Stimulated activated CD4-positive, alpha-beta T cell treated with anti-CD3 and anti-CD28 coated beads, Interleukin-15, amount 100 ng/mL, for 48 hours (primary cell): ENCODE measurements around the gene TLK2.
"Not testable (repeated sequence)": the region's sequence is repeated elsewhere in the genome, so short reads cannot be mapped to it uniquely, and the experiment has no call there.

Experiments
- DNase-seq, 2 donors: peaks; one replicate each; pipeline ENCODE4 v3.0.0-alpha.2; 2020; ENCODE audit warnings: low read depth in 2 of 2

Gene TLK2

DNA sequence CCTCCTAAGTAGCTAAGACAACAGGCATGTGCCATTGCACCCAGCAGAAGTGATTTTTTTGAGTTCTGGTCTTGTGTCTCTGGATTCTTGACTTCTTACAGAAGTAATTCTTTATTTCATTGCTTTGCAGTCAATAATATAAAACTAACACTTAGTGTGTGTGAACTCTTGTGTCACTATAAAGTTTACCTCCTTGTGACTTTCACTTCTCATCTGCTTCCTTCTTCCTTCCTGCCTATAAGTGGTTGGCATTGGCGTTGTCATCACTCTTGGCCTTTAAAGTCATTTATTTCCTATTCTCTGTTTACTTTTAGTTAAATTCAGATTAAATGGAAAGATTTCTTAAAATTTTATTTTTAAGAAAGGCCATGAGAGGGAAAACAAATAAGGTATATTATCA lies 12.4 kb downstream of the TLK2 start:
- DNase-seq: not testable (repeated sequence)

DNA sequence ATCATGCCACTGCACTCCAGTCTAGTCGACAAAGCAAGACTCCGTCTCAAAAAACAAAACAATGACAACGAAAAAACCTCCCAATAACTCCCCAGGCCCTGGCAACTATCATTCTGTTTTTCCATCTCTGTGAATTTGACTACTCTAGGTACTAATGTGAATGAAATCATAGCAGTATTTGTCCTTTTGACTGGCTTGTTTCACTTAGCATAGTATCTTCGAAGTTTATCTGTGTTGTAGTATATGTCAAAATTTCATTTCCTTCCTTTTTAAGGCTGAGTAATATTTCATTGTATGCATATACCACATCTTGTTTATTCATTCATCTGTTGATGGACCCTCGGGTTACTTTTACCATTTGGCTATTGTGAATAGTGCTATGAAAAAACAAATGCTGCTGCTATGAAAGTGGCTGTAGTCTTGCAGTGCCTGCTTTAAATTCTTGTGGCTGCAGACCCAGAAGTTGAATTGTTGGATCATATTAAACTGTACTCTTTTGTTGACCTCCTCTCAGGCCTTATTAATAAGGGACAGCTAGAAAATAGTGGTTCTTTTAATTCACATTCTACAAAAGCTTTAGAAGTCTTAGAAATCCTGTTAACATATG lies 14.5 kb downstream of the TLK2 start:
- not testable (repeated sequence) for DNase-seq

DNA sequence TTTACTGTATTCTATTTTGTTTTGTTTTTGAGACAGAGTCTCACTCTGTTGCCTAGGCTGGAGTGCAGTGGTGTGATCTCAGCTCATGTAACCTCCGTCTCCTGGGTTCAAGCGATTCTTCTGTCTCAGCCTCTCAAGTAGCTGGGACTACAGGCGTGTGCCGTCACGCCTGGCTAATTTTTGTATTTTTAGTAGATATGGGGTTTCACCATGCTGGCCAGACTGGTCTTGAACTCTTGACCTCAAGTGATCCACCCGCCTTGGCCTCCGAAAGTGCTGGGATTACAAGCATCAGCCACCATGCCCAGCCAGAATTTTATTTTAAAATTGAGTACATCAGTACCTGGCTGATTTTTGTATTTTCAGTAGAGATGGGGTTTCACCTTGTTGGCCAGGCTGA lies 15.4 kb downstream of the TLK2 start:
- not testable (repeated sequence) for DNase-seq

DNA sequence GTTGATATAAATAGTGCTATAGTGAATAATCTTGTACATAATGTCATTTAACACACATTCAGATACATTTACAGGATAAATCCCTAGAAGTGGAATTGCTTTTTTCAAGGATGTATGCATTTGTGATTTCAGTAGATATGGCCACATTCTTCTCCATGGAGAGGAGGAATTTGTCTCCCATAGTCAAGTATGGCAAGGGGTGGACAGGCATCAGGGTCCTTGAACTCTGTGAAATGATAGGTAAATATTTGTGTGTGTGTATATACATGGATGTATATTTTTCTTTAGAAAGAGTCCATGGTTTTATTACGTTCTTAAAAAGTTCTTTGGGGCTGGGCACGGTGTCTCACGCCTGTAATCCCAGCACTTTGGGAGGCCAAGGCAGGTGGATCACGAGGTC lies 17.7 kb downstream of the TLK2 start:
- DNase-seq: not testable (repeated sequence)

DNA sequence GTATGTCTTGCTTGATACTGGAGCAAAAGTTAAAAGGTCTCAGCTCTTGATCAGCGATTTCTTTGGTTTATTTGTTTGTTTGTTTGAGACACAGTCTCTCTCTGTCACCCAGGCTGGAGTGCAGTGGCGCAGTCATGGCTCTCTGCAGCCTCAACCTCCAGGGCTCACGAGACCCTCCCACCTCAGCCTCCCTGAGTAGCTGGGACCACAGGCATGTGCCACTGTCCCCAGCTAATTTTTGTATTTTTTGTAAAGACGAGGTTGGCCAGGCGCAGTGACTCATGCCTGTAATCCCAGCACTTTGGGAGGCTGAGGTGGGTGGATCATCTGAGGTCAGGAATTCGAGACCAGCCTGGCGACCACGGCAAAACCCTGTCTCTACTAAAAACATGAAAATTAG lies 20.2 kb downstream of the TLK2 start:
- DNase-seq: not testable (repeated sequence)

DNA sequence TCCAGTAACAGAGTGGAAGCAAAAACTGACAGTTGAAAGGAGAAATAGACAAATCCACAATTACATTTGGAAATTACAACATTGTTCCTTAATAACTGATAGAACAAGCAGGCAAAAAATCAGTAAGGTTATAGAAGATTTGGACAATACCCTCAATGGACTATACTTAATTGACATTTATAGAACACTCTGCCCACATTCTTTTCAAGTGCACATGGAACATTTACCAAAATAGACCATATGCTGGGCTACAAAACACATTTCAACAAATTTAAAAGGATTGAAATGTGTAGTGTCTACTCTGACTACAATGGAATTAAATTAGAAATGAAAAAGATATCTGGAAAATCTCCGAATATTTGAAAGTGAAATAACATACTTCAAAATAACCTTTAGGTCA lies 21.8 kb downstream of the TLK2 start:
- not testable (repeated sequence) for DNase-seq

DNA sequence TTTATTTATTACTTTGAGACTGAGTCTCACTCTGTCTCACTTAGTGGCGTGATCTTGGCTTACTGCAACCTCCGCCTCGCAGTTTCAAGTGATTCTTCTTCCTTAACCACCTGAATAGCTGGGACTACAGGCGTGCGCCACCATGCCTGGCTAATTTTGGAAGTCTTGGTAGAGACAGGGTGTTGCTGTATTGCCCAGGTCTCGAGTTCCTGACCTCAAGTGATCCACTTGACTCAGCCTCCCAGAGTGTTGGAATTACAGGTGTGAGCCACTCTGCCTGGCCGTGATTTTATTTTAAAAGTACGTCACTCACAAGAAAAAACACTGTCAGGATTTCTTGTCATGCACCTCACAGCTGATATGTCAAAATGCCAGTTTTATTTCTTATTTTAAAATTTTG lies 26.2 kb downstream of the TLK2 start:
- DNase-seq: not testable (repeated sequence)

DNA sequence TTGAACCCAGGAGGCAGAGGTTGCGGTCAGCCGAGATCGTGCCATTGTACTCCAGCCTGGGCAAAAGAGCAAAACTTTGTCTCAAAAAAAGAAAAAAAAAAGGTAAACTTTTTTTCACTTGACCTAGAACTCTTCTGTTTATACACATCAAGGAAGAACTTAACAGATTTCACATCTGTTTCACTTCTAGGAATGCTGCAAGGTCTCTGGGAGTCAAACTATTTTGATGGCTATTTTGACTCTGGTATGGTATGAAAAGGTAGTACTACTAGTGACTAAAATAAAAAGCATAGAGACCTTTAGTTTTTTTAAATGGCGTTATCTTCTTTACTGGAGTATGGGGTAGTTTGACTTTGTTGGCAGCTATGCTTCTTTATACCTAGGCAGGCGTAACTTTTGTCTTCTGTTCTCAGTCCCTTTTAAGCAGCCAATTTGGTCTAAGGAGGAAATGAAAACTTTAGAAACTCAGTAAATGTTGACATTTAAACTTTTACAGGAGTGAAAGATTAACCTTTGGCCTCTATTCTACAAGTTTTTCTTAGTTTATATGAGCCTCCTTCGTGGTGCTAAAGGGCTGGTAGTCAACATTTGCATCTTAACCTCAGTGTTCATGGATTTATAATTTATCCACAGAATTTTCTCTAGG lies 28.7 kb downstream of the TLK2 start:
- DNase-seq: not testable (repeated sequence)

DNA sequence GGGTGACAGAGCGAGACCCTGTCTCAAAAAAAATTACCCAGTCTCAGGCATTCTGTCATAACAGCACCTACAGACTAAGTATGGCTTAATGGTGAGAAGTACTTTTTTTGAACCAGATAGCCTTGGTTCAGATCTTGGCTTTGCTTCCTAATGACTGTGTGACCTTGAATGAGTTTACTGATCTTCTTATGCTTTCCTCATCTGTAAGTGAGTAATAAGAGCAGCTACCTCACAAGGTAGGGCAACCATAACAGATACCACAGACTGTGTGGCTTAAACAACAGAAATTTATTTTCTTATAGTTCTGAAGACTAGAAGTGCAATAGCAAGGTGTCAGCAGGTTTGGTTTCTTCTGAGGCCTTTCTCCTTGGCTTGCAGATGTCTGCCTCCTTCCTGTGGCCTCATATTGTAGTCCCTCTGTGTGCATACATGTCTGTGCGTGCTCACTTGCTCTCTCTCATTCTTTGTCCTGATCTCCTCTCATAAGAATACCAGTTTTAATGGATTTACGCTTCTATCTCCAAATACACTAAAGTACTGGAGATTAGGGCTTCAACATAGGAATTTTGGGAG lies 31.7 kb downstream of the TLK2 start:
- DNase-seq: not testable (repeated sequence)

DNA sequence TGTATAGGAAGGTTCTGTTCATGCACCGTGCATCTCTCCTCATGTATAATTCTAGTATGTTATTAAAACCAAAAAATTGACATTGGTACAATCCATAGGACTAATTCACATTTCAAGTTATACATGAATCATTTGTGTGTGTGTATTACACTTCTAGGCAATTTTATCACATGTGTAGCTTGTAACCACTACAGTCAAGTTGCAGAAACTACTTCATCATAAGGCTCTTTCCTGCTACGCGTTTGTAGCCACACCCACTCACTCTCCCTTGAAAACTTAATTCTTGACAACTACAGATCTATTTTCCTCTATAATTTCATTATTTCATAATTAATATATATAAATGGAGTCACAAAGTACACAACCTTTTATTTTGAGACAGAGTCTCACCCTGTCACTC lies 32.4 kb downstream of the TLK2 start:
- DNase-seq: not testable (repeated sequence)

DNA sequence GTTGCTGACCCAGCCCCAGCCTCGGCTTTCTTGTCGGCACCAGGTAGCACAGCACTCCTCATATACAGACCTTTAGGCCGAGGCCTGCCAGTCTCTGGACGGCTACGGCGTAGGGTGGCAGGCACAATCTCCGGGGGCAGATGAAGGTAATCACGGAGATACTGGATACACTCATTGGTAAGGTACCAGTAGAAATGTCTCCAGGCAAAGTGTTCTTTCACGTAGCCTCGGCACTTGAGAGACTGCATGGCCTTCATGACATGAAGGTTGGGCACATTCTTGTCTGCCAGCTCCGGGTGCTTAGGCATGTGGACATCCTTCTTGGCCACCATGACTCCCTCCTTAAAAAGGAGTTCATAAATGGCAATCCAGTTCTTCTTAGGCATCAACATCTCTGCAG lies 37.8 kb downstream of the TLK2 start:
- not testable (repeated sequence) for DNase-seq

DNA sequence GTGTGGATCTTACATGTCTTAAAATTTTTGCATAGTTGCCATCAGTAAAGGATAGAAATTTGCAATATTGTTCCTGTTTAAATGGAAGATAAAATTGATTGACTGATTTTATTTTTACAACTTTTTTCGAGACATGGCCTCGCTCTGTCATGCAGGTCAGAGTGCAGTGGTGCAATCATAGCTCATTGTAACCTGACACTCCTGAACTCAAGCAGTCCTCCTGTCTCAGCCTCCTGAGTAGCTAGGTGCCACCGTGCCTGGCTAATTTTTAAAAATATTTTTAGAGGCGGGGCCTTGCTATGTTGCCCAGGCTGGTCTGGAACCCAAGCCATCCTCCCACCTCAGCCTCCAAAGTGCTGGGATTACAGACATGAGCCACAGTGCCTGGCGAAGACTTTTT lies 42.7 kb downstream of the TLK2 start:
- not testable (repeated sequence) for DNase-seq

DNA sequence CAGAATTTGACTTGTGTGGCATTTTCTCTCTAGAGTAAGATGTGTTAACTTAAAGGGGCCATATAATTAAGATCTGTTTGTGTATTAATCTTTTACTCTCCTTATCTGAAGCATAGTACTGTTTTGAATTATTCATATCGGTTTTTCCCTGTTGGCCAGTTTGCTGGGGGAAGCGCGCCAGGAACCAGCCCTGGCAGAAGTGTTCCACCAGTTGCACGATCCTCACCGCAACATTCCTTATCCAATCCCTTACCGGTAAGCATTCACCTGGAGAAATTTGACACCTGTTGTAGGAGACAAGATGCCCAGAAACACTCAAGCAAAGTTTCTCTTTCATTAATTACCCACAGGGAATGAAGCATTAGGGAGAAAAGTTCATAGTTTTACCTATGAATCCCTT lies 45.5 kb downstream of the TLK2 start:
- DNase-seq: not testable (repeated sequence)

DNA sequence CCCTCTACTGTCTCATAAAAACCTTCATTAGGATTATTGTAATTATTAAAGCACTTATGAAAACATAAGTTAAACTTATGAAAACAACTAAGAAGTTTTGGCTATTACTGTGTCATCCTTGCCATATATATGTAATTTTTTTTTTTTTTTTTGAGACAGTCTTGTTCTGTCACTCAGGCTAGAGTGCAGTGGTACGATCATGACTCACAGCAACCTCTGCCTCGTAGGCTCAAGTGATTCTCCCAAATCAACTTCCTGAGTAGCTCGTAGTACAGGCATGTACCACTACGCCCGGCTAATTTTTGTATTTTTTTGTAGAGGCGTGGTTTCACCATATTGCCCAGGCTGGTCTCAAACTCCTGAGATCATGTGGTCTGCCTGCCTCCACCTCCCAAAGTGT lies 46.7 kb downstream of the TLK2 start:
- DNase-seq: not testable (repeated sequence)

DNA sequence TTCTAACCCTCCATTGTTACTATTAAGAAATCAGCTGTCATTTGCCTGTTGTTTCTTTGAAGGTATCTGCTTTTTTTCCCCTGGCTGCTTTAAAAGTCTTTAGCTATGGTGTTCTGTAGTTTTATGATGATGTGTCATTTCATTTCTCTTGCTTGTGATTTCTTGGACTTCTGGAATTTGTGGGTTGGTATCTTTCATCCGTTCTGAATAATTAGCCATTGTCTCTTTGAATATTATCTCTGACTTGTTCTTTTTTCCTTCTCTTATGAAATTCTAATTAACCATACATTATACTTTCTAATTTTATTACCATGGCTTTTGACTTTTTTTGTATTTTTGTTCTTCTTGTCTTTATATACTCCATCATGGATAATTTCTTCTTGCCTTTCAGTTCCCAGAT lies 52.3 kb downstream of the TLK2 start:
- DNase-seq: not testable (repeated sequence)

DNA sequence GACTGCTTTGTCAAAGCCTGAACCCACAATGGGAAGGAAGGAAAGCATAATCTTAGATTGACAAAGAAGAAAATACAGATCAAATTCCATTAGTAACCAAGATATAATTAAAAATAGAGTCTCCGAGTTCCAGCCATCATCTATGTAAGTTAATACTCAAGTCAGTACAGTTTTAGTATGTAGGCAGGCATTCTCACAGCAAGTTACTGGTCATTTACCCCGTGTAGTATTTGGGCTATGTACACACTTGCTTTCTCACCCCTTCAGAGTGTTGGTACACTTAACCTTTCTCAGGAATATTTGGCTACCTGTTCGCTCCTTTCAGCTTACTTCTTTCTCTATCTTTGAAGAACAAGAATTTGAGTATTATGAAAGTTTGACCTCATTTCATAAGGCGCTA lies 57.9 kb downstream of the TLK2 start:
- not testable (repeated sequence) for DNase-seq

DNA sequence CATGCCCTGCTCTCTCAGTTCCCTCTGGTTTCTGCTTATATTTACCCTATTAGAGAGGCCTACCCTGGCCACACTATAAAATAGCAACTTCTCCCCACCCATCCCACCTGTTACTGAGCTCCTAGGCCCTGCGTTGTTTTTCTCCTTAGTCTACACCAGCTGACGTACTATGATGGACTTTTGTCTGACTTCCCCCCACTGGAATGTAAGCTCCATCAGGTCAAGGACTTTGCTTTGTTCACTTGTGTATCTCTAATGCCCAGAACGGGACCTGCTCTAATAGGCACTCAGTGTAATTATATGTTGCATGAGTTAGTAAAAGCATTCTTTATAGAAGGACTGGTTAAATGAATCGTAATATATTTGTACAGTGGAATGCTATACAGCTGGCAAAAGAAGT lies 62.4 kb downstream of the TLK2 start:
- not testable (repeated sequence) for DNase-seq

DNA sequence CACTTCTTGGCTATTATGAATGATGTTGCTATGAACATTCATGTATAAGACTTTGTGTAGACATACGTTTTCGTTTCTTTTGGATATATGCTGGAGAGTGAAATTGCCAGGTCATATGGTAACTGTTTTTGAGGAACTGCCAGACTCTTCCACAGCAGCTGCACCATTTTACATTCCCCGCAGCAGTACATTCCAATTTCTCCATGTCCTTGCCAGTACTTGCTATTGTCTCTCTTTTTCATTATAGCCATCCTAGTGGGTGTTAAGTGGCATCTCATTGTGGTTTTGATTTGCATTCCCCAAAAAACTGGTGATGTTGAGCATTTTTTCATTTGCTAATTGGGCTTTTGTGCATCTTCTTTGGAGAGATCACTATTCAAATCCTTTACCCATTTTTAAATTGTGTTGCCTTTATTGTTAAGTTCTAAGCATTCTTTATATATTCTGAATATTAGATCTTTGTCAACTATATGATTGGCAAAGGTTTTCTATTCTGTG lies 64.7 kb downstream of the TLK2 start:
- not testable (repeated sequence) for DNase-seq

DNA sequence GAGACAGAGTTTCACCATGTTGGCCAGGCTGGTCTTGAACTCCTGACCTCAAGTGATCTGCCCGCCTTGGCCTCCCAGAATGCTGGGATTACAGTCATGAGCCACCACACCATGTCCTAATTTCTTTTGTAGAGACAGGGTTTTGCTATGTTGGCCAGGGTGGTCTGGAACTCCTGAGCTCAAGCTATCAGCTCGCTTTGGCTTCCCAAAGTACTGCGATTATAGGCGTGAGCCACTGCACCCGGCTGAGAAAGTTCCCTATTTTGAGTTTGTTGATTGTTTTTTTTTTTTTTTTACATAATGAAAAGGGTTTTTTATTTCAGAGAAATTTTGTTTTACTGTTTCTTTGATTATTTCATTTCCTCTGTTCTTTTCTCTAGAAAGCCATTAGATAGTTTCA lies 67.4 kb downstream of the TLK2 start:
- DNase-seq: not testable (repeated sequence)

DNA sequence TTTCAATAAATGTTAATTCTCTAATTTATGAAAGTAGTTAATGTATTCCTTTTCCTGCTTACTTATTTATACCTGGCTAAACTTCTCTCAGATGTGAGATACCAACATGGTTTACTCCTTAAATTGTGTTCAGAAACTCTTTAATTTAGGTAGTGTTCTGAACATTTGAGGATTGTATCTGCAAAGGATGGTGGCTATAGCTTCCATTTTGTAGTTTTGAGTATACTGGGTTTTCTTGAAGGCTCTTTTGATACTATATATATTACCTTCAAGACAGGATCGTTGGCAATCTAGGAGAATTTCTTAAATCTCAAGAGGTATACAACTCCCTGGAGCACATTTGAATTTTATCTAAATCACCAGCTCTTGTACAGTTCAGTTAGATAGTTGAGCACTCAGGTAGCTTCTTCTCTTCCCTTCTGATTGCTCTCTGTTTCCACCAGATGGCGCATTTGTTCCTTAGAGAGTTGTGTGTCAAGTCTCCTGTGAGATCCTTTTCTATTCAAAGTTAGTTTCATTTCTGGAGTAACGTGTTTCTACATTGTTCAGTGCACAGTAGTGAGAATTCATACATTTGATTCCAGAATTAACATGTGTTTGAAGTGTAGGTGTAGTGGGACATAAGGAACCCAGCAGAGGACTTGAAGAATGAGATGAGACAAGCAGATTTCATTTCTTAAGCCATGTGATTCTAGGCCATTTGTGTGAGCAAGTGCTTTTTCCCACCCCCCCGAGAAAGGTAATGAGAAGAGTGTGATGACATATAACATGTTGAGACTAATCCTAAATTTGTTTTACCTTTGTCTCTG lies 74.4 kb downstream of the TLK2 start:
- not testable (repeated sequence) for DNase-seq

DNA sequence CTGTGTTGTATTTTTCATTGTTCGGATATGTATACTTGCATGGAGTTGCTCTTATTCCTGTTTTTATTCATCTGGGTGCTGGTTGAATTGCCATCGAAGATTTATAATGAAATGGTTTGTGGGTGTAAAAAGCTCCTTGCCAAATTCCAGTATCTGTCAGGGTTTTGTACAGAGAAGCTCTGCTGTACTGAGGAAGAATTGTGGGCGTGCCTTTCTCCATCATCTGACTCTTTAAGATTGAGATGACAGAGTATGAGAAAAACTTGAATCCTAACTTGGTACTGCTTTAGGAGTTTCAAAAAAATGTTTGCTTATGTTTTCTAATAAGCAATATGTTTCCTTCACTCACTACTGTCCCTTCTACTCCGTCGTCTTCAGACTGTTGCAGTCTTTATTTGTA lies 78.9 kb downstream of the TLK2 start:
- DNase-seq: not testable (repeated sequence)

DNA sequence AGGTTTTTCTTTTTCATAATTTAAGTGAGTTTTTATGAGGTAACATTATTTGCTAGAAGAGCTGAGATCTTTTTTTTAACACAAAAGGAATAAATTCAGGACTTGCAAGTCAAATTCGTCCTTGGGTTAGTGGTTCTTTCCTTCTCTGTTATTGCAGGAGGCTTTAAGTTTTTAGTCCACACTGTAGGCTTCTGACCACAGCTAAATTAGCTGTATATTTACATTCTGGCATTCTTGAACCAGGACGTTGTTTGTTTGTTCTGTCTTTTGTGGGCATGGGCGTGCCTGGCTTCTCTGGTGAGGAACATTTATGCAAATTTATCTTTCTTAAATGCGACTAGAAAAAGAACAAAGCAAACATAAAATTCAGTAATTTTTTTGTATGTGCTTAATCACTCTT lies 80.3 kb downstream of the TLK2 start:
- DNase-seq: not testable (repeated sequence)
